ENCODE measurements around the gene HS1BP3. TPM values are rescaled to one million over a fixed set of nuclear protein-coding genes. Genes with fewer than 3 reads are reported as not detected.

Gene HS1BP3
- total and polyA plus RNA-seq, 7 experiments from 2014 or later, result 12.0 to 19.0 (median 17.3) TPM

DNA sequence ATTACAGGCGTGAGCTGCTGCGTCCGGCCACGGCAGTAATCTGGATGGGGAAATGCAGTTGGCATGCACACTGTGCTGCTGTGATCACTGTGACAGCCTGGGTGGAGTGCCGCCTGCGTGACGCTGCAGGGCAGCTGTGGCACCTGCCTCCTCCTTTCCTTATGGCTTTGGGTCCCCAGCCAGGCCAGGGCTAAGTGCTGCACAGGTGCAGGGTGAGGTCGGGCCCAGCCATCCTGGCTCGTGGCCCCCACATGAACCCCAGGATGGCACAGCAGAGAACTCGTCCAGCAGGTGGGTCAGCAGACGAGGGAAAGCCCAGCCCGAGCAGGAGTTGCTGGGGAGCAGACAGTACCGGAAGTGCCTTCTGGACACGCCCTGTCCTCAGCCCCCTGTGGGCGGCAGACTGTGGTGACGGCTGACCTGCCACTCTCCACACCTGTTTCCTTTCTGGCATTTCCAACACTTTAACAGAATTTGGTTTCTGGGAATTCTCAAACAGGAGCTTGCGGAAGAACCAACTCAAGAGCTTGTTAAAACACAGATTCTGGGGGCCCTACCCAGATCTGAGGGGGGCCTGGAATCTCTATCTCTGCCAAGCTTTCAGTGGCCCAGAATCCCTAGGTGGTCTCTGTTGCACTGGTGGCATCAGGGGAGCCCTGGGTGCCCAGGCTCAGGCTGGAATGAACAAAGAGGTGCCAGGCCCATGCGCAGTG lies 16.9 kb downstream of the HS1BP3 start:
- POLR2A ChIA-PET, result no interaction called here
- Mint-ChIP-seq H3K36me3 (peaks cover under 1 to 46% (median 8%) of the 10 kb centered on the region in 5 donors), H3K4me3 (no peak overlapping the region), H3K27ac (no peak overlapping the region), H3K9me3 (no peaks in the 10 kb centered on the region), H3K27me3 (no peaks in the 10 kb centered on the region), H3K4me1 (peaks cover 0 to 12% (median 0%) of the 10 kb centered on the region in 7 donors)
- intact Hi-C loops (cut with micrococcal nuclease), result no loop called here
- Histone ChIP-seq H3K36me3 (ENCODE audit: control insufficient read depth in 2 of 3, insufficient read depth in 3 of 3, low read length in 3 of 3) (peaks cover 0 to 46% (median 0%) of the 10 kb centered on the region in 3 experiments), H3K27me3 (ENCODE audit: control insufficient read depth in 2 of 2, insufficient read depth in 2 of 2, low read length in 2 of 2) (no peaks in the 10 kb centered on the region), H3K4me3 (ENCODE audit: low read length) (no peak overlapping the region), H3K9me3 (ENCODE audit: control insufficient read depth in 2 of 3, low read length in 3 of 3) (no peaks in the 10 kb centered on the region), H3K27ac (ENCODE audit: low read depth, low read length) (no peak overlapping the region), H3K4me1 (ENCODE audit: control insufficient read depth in 2 of 2, insufficient read depth in 2 of 2, low read length in 2 of 2) (no peaks in the 10 kb centered on the region)
- ATAC-seq, result no peak
- no peak for DNase-seq
- CTCF ChIA-PET, result no interaction called here

DNA sequence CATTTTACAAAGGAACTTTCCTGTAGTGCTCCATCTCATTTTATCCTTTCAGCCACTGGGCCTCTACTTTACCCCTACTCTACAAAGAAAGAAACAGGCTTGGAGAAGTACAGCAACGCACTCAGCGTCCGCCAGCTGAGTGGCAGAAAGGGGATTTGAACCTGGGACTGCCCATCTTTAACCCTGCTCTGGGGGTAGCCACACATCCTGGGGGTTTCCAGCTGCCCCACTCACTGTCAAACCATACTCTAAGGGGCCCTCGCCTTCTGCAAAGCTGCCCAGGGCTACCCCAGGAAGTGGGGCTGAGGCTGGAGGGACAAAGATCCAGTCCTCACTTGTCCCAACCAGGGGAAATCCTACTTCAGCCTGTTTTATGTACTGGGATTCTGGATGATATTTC lies 17.9 kb downstream of the HS1BP3 start:
- POLR2A ChIA-PET, result no interaction called here
- H3K4me3 Mint-ChIP-seq, result no peak overlapping the region
- H3K27ac Mint-ChIP-seq, result no peak overlapping the region
- CTCF ChIA-PET, result no interaction called here
- H3K27me3 Mint-ChIP-seq, result no peaks in the 10 kb centered on the region
- no peaks in the 10 kb centered on the region for H3K9me3 Mint-ChIP-seq
- Histone ChIP-seq H3K4me3 (ENCODE audit: low read length) (no peak overlapping the region), H3K4me1 (ENCODE audit: control insufficient read depth in 2 of 2, insufficient read depth in 2 of 2, low read length in 2 of 2) (no peaks in the 10 kb centered on the region), H3K9me3 (ENCODE audit: control insufficient read depth in 2 of 3, low read length in 3 of 3) (no peaks in the 10 kb centered on the region), H3K27me3 (ENCODE audit: control insufficient read depth in 2 of 2, insufficient read depth in 2 of 2, low read length in 2 of 2) (no peaks in the 10 kb centered on the region), H3K27ac (ENCODE audit: low read depth, low read length) (no peak overlapping the region), H3K36me3 (ENCODE audit: control insufficient read depth in 2 of 3, insufficient read depth in 3 of 3, low read length in 3 of 3) (peaks cover 0 to 39% (median 0%) of the 10 kb centered on the region in 3 experiments)
- H3K36me3 Mint-ChIP-seq, result peaks cover 0 to 44% (median 12%) of the 10 kb centered on the region in 5 donors
- ATAC-seq (no peak), DNase-seq (no peak)
- intact Hi-C loops (cut with micrococcal nuclease), result no loop called here
- H3K4me1 Mint-ChIP-seq, result peaks cover 0 to 12% (median 0%) of the 10 kb centered on the region in 7 donors

DNA sequence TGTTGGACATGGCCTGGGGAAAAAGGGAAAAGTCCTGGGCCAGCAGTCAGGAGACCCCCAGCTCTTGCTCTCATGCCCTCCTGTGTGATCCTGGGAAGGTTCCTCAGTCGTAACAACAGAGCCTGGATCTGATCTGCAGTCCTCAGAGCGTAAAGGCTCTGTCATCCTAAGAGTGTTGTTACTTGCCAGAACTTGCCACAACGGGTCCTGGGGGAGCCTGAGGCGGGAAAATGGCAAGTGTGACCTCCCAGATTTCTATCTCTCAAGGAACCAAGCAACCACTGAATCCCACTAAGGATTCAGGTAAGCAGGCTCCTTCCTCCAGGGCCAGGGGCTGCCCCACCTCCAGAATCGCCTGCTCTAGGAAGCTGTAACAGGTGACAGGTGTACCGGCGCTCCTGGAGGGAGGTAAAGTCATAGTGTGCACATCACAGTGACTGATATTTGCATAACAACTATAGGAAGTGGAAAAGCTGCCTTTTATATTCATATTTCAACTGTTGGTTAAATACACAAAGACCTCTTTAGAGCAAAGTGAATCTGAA lies 18.4 kb downstream of the HS1BP3 start:
- ATAC-seq (no peak), DNase-seq (no peak)
- Mint-ChIP-seq H3K27ac (no peak overlapping the region), H3K9me3 (no peaks in the 10 kb centered on the region), H3K27me3 (no peaks in the 10 kb centered on the region), H3K4me3 (no peak overlapping the region), H3K4me1 (peaks cover 0 to 12% (median 0%) of the 10 kb centered on the region in 7 donors), H3K36me3 (peaks cover 0 to 41% (median 8%) of the 10 kb centered on the region in 5 donors)
- H3K27ac ChIP-seq (ENCODE audit: low read depth, low read length), result no peak overlapping the region
- intact Hi-C loops (cut with micrococcal nuclease), result no loop called here
- no peaks in the 10 kb centered on the region for H3K4me1 ChIP-seq (ENCODE audit: control insufficient read depth in 2 of 2, insufficient read depth in 2 of 2, low read length in 2 of 2)
- POLR2A ChIA-PET, result no interaction called here
- no peaks in the 10 kb centered on the region for H3K27me3 ChIP-seq (ENCODE audit: control insufficient read depth in 2 of 2, insufficient read depth in 2 of 2, low read length in 2 of 2)
- H3K4me3 ChIP-seq (ENCODE audit: low read length), result no peak overlapping the region
- peaks cover 0 to 34% (median 0%) of the 10 kb centered on the region in 3 experiments for H3K36me3 ChIP-seq (ENCODE audit: control insufficient read depth in 2 of 3, insufficient read depth in 3 of 3, low read length in 3 of 3)
- CTCF ChIA-PET, result no interaction called here
- H3K9me3 ChIP-seq (ENCODE audit: control insufficient read depth in 2 of 3, low read length in 3 of 3), result no peaks in the 10 kb centered on the region

DNA sequence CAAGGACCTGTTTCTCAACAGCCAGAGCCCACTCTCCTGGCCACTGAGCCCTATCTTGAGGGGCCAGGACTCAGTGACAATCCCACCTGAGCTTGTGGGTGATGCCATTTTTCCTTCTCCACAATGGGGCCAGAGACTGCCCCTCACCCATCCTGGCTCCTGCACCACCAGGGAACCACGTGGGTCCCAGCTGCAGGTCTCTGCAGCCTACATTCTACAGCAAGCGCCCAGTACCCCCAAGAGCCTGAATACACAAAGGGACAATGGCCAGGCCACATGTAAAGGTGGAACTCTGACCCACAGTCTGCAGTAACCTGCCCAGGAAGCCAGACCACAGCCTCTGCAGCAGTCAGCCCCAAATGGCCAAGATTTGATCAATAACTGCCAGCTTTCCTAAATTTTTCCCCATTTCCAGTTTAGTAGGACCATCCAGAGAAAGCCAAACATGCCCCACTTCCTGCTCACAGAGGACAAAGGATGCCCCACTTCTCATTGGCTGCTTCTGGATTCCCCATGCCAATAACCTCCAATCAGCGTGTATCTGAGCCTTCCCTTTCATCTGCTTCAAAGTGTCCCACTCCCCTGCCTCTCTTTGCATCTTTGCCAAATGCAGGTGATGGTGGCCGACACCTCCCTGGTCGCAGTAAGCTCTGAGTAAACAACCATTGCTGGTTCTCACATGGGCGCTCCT lies 19.1 kb downstream of the HS1BP3 start:
- Mint-ChIP-seq H3K9me3 (no peaks in the 10 kb centered on the region), H3K27ac (peak overlapping the region in 1 of 9 donors; percentile 23), H3K4me3 (no peak overlapping the region), H3K36me3 (peaks cover 0 to 40% (median 8%) of the 10 kb centered on the region in 5 donors), H3K4me1 (peaks cover 0 to 12% (median 0%) of the 10 kb centered on the region in 7 donors), H3K27me3 (no peaks in the 10 kb centered on the region)
- CTCF ChIA-PET, result no interaction called here
- intact Hi-C loops (cut with micrococcal nuclease), result no loop called here
- H3K36me3 ChIP-seq (ENCODE audit: control insufficient read depth in 2 of 3, insufficient read depth in 3 of 3, low read length in 3 of 3), result peaks cover 0 to 33% (median 0%) of the 10 kb centered on the region in 3 experiments
- no peaks in the 10 kb centered on the region for H3K27me3 ChIP-seq (ENCODE audit: control insufficient read depth in 2 of 2, insufficient read depth in 2 of 2, low read length in 2 of 2)
- no peaks in the 10 kb centered on the region for H3K4me1 ChIP-seq (ENCODE audit: control insufficient read depth in 2 of 2, insufficient read depth in 2 of 2, low read length in 2 of 2)
- H3K27ac ChIP-seq (ENCODE audit: low read depth, low read length), result no peak overlapping the region
- no peak overlapping the region for H3K4me3 ChIP-seq (ENCODE audit: low read length)
- no peaks in the 10 kb centered on the region for H3K9me3 ChIP-seq (ENCODE audit: control insufficient read depth in 2 of 3, low read length in 3 of 3)
- POLR2A ChIA-PET, result no interaction called here
- DNase-seq, result no peak
- no peak for ATAC-seq

DNA sequence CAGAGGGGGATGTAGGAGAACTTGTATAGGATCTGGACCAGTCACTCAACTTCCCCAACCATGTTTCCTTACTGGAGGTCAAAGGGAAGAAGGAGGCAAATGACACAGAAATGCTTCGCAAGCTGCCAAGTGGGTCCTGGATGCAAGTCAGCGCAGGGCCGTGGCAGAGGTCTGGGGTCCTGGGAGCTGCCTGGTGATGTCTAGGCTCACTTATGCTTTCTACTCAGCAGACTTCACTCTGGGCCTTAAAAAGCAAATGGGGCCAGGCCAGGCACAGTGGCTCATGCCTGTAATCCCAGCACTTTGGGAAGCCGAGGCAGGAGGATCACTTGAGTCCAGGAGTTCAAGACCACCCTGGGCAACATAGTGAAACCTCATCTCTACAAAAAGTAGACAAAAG lies 19.9 kb downstream of the HS1BP3 start:
- Histone ChIP-seq H3K27me3 (ENCODE audit: control insufficient read depth in 2 of 2, insufficient read depth in 2 of 2, low read length in 2 of 2) (no peaks in the 10 kb centered on the region), H3K9me3 (ENCODE audit: control insufficient read depth in 2 of 3, low read length in 3 of 3) (no peaks in the 10 kb centered on the region), H3K4me1 (ENCODE audit: control insufficient read depth in 2 of 2, insufficient read depth in 2 of 2, low read length in 2 of 2) (no peaks in the 10 kb centered on the region), H3K36me3 (ENCODE audit: control insufficient read depth in 2 of 3, insufficient read depth in 3 of 3, low read length in 3 of 3) (peaks cover 0 to 31% (median 0%) of the 10 kb centered on the region in 3 experiments), H3K27ac (ENCODE audit: low read depth, low read length) (no peak overlapping the region), H3K4me3 (ENCODE audit: low read length) (no peak overlapping the region)
- Mint-ChIP-seq H3K4me3 (no peak overlapping the region), H3K4me1 (peaks cover 0 to 12% (median 0%) of the 10 kb centered on the region in 7 donors), H3K36me3 (peaks cover 0 to 43% (median 8%) of the 10 kb centered on the region in 5 donors), H3K27me3 (no peaks in the 10 kb centered on the region), H3K27ac (peak overlapping the region in 1 of 9 donors; percentile 1), H3K9me3 (no peaks in the 10 kb centered on the region)
- intact Hi-C loops (cut with micrococcal nuclease), result no loop called here
- DNase-seq (no peak), ATAC-seq (no peak)
- ChIA-PET POLR2A (no interaction called here), CTCF (no interaction called here)

DNA sequence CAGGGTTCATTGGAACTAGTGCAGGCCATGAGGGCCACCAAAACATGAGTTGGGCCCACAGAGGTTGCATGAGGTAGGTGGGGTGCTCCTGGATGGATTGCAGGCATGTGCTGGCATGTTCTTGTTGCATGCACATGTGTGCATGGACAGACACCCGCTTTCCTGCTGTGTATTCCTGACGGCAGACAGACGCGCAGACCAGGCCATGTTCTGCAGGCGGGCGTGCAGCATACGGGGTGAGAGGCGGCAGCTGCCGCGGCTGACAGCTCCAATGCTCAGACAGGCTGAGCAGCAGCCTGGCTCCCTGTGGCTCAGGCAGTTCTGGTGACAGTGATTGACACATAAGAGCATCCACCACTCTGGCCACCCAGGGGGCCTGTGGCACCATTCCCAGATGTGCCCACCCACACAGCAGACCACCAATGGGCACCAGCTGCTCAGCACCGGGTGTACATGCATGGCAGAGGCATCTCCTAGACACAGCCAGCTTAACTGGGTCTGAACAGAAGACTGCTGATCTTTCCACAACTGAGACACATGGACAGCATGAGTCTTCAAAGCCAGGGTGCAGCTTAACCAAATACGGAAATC lies 21.2 kb downstream of the HS1BP3 start:
- POLR2A ChIA-PET, result no interaction called here
- intact Hi-C loops (cut with micrococcal nuclease), result no loop called here
- peaks cover 0 to 5% (median 0%) of the 10 kb centered on the region in 7 donors for H3K4me1 Mint-ChIP-seq
- Histone ChIP-seq H3K27me3 (ENCODE audit: control insufficient read depth in 2 of 2, insufficient read depth in 2 of 2, low read length in 2 of 2) (no peaks in the 10 kb centered on the region), H3K4me1 (ENCODE audit: control insufficient read depth in 2 of 2, insufficient read depth in 2 of 2, low read length in 2 of 2) (no peaks in the 10 kb centered on the region), H3K36me3 (ENCODE audit: control insufficient read depth in 2 of 3, insufficient read depth in 3 of 3, low read length in 3 of 3) (peaks cover 0 to 27% (median 0%) of the 10 kb centered on the region in 3 experiments), H3K27ac (ENCODE audit: low read depth, low read length) (no peak overlapping the region), H3K4me3 (ENCODE audit: low read length) (no peak overlapping the region), H3K9me3 (ENCODE audit: control insufficient read depth in 2 of 3, low read length in 3 of 3) (no peaks in the 10 kb centered on the region)
- peaks cover 0 to 39% (median 4%) of the 10 kb centered on the region in 5 donors for H3K36me3 Mint-ChIP-seq
- H3K4me3 Mint-ChIP-seq, result no peak overlapping the region
- CTCF ChIA-PET, result interaction anchor here (1.3 kb wide), 1 partner anchor 12 kb away, joined by 5 read pairs; no protein-coding TSS in a partner anchor
- H3K9me3 Mint-ChIP-seq, result no peaks in the 10 kb centered on the region
- no peak for DNase-seq
- H3K27ac Mint-ChIP-seq, result no peak overlapping the region
- peak; percentile 20 for ATAC-seq
- H3K27me3 Mint-ChIP-seq, result no peaks in the 10 kb centered on the region
